Measurements from ENCODE around the gene PAFAH1B2. TPM values are rescaled to one million over a fixed set of nuclear protein-coding genes. Genes with fewer than 3 reads are reported as not detected.

The PAFAH1B2 gene
- total RNA-seq, 1 donor = 151 TPM

DNA sequence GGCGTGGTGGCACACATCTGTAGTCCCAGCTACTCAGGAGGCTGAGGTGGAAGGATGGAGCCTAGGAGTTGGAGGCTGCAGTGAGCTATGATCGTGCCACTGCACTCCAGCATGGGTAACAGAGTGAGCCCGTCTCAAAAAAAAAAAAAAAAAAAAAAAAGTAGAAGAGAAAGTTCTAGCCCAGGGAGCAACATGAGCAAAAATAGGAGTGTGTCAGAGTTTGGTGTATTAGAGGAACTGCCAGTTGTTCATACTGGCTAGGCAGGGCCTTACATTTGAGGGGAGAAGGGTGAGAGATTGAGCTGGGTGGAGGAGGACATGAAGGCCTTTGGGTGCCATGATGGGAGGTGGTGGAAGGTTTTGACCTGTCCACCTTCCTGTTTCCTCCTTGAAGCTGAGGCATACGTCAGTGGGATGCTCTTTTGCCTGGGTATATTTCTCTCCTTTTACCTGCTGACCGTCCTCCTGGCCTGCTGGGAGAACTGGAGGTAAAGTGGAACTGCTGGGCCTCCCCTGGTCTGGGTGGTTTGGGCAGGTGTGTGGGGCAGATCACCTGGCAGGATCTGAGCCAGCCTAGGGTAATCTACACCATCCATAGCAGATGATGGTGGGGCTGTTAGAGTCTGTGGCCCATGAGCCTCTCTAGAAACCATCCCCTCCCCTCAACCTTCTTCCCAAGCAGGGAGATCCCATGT lies 41.8 kb downstream of the PAFAH1B2 start:
- TF ChIP-seq, protein P1, sequence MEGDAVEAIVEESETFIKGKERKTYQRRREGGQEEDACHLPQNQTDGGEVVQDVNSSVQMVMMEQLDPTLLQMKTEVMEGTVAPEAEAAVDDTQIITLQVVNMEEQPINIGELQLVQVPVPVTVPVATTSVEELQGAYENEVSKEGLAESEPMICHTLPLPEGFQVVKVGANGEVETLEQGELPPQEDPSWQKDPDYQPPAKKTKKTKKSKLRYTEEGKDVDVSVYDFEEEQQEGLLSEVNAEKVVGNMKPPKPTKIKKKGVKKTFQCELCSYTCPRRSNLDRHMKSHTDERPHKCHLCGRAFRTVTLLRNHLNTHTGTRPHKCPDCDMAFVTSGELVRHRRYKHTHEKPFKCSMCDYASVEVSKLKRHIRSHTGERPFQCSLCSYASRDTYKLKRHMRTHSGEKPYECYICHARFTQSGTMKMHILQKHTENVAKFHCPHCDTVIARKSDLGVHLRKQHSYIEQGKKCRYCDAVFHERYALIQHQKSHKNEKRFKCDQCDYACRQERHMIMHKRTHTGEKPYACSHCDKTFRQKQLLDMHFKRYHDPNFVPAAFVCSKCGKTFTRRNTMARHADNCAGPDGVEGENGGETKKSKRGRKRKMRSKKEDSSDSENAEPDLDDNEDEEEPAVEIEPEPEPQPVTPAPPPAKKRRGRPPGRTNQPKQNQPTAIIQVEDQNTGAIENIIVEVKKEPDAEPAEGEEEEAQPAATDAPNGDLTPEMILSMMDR (IDR thresholded peaks at IDR 0.05; ENCODE audit: extremely low read depth, low read depth, low read length) = no peak
- H3K27me3 ChIP-seq (ENCODE audit: insufficient read depth, low read length) = no peaks in the 10 kb centered on the region
- no peaks in the 10 kb centered on the region for H3K9me3 ChIP-seq (ENCODE audit: low read depth, low read length)
- no peak overlapping the region for H3K4me3 ChIP-seq (ENCODE audit: insufficient read depth, low read length)
- H4K20me1 ChIP-seq (ENCODE audit: insufficient read depth, low read length) = peaks cover 4% of the 10 kb centered on the region
- peaks cover 70% of the 10 kb centered on the region for H3K36me3 ChIP-seq (ENCODE audit: insufficient read depth, low read length)
- peak; percentile 46 for DNase-seq (ENCODE audit: insufficient read length, low spot score, missing footprints)
- H2AFZ ChIP-seq (ENCODE audit: low read length) = no peak overlapping the region
- no peak overlapping the region for H3K27ac ChIP-seq (ENCODE audit: low read depth, low read length)
- H3K4me2 ChIP-seq (ENCODE audit: insufficient read depth, low read length) = no peak overlapping the region
- H3K79me2 ChIP-seq (ENCODE audit: insufficient read depth, low read length) = peaks cover 2% of the 10 kb centered on the region
- H3K4me1 ChIP-seq (ENCODE audit: insufficient read depth, low read length) = peaks cover 3% of the 10 kb centered on the region

DNA sequence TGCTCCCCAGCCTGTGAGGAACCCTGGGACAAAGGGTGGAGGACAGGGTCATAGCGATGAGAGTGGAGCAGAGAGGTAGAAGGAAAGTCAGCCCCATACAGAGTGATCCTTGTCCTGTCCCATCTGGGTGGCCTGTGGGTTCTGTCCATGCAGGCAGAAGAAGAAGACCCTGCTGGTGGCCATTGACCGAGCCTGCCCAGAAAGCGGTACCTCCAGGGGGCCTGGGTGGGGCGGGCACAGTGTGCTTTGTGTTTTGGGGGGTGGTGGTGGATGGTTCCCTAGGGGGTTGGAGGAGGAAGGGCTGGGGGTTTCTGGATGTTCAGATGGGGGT lies 42.3 kb downstream of the PAFAH1B2 start:
- Histone ChIP-seq H3K4me1 (ENCODE audit: insufficient read depth, low read length) (no peaks in the 10 kb centered on the region), H3K4me2 (ENCODE audit: insufficient read depth, low read length) (no peak overlapping the region), H3K79me2 (ENCODE audit: insufficient read depth, low read length) (no peaks in the 10 kb centered on the region), H3K4me3 (ENCODE audit: insufficient read depth, low read length) (no peak overlapping the region), H4K20me1 (ENCODE audit: insufficient read depth, low read length) (peaks cover 4% of the 10 kb centered on the region), H3K36me3 (ENCODE audit: insufficient read depth, low read length) (peaks cover 70% of the 10 kb centered on the region), H3K27ac (ENCODE audit: low read depth, low read length) (no peak overlapping the region), H3K9me3 (ENCODE audit: low read depth, low read length) (no peaks in the 10 kb centered on the region), H3K27me3 (ENCODE audit: insufficient read depth, low read length) (no peaks in the 10 kb centered on the region), H2AFZ (ENCODE audit: low read length) (no peak overlapping the region)
- TF ChIP-seq, protein P1 (IDR thresholded peaks at IDR 0.05; ENCODE audit: extremely low read depth, low read depth, low read length) = no peak
- peak; percentile 31 for DNase-seq (ENCODE audit: insufficient read length, low spot score, missing footprints)

DNA sequence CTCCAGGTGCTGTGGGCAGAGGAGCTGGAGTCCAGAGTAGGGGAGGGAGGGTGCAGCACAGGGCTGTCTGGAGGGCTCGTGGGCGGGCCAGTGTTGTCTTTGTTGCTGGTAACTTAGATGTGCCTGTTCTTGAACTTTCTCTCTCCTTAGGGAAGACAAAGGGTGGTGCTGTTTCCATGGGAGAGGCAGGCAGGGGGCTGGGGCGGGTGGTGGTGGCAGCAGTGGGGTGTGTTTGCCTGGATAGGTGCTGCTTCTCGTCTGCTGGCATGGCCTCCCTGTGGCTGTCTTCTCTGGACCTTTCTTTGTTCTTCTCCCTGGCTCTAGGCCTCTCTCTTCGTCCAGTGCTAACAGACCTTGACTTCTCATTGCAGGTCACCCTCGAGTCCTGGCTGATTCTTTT lies 42.9 kb downstream of the PAFAH1B2 start:
- no peak overlapping the region for H3K27ac ChIP-seq (ENCODE audit: low read depth, low read length)
- TF ChIP-seq, protein P1 (IDR thresholded peaks at IDR 0.05; ENCODE audit: extremely low read depth, low read depth, low read length) = no peak
- no peak overlapping the region for H2AFZ ChIP-seq (ENCODE audit: low read length)
- H3K4me2 ChIP-seq (ENCODE audit: insufficient read depth, low read length) = no peak overlapping the region
- H3K27me3 ChIP-seq (ENCODE audit: insufficient read depth, low read length) = no peaks in the 10 kb centered on the region
- DNase-seq (ENCODE audit: insufficient read length, low spot score, missing footprints) = peak; percentile 75
- no peaks in the 10 kb centered on the region for H3K79me2 ChIP-seq (ENCODE audit: insufficient read depth, low read length)
- H4K20me1 ChIP-seq (ENCODE audit: insufficient read depth, low read length) = peaks cover 4% of the 10 kb centered on the region
- H3K9me3 ChIP-seq (ENCODE audit: low read depth, low read length) = no peaks in the 10 kb centered on the region
- H3K4me1 ChIP-seq (ENCODE audit: insufficient read depth, low read length) = no peaks in the 10 kb centered on the region
- no peak overlapping the region for H3K4me3 ChIP-seq (ENCODE audit: insufficient read depth, low read length)
- peaks cover 73% of the 10 kb centered on the region for H3K36me3 ChIP-seq (ENCODE audit: insufficient read depth, low read length)

DNA sequence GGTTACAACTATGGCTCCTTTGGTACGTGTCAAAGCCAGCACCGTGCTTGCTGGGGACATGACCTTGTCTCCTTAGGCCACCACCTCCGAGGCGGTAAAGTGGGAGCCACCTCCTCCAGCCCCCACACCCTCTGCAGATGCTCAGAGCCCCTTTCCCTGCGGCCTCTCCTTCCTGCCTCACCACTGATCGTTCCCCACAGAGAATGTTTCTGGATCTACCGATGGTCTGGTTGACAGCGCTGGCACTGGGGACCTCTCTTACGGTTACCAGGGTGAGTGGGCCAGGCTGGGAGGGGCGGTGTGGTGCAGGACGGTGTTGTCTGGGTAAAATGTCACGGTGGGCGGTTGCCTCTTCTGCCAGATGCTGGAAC lies 43.3 kb downstream of the PAFAH1B2 start:
- H3K27ac ChIP-seq (ENCODE audit: low read depth, low read length) = no peak overlapping the region
- H2AFZ ChIP-seq (ENCODE audit: low read length) = no peak overlapping the region
- no peaks in the 10 kb centered on the region for H3K27me3 ChIP-seq (ENCODE audit: insufficient read depth, low read length)
- H3K9me3 ChIP-seq (ENCODE audit: low read depth, low read length) = no peaks in the 10 kb centered on the region
- TF ChIP-seq, protein P1 (IDR thresholded peaks at IDR 0.05; ENCODE audit: extremely low read depth, low read depth, low read length) = no peak
- H3K36me3 ChIP-seq (ENCODE audit: insufficient read depth, low read length) = peaks cover 69% of the 10 kb centered on the region
- no peak overlapping the region for H3K4me3 ChIP-seq (ENCODE audit: insufficient read depth, low read length)
- H3K4me1 ChIP-seq (ENCODE audit: insufficient read depth, low read length) = no peaks in the 10 kb centered on the region
- no peak overlapping the region for H3K4me2 ChIP-seq (ENCODE audit: insufficient read depth, low read length)
- DNase-seq (ENCODE audit: insufficient read length, low spot score, missing footprints) = no peak
- no peaks in the 10 kb centered on the region for H3K79me2 ChIP-seq (ENCODE audit: insufficient read depth, low read length)
- peaks cover 4% of the 10 kb centered on the region for H4K20me1 ChIP-seq (ENCODE audit: insufficient read depth, low read length)
